ENCODE data around the gene CNTNAP2. TPM values are rescaled to one million over a fixed set of nuclear protein-coding genes. Genes with fewer than 3 reads are reported as not detected.

The CNTNAP2 gene
- total and polyA plus RNA-seq, 3 donors from 2014 or later = 4.3 to 6.1 (median 4.4) TPM

- Histone ChIP-seq H3K27ac (no peak overlapping the region), H3K9me3 (no peaks in the 10 kb centered on the region), H3K27me3 (no peaks in the 10 kb centered on the region), H3K4me1 (no peaks in the 10 kb centered on the region), H3K4me3 (no peak overlapping the region), H3K36me3 (ENCODE audit: low read depth, missing control alignments) (no peaks in the 10 kb centered on the region)
- no peak for DNase-seq
- TF ChIP-seq, protein P1, sequence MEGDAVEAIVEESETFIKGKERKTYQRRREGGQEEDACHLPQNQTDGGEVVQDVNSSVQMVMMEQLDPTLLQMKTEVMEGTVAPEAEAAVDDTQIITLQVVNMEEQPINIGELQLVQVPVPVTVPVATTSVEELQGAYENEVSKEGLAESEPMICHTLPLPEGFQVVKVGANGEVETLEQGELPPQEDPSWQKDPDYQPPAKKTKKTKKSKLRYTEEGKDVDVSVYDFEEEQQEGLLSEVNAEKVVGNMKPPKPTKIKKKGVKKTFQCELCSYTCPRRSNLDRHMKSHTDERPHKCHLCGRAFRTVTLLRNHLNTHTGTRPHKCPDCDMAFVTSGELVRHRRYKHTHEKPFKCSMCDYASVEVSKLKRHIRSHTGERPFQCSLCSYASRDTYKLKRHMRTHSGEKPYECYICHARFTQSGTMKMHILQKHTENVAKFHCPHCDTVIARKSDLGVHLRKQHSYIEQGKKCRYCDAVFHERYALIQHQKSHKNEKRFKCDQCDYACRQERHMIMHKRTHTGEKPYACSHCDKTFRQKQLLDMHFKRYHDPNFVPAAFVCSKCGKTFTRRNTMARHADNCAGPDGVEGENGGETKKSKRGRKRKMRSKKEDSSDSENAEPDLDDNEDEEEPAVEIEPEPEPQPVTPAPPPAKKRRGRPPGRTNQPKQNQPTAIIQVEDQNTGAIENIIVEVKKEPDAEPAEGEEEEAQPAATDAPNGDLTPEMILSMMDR (IDR thresholded peaks at IDR 0.05) = no peak
- no peak for TF ChIP-seq POLR2A (IDR thresholded peaks at IDR 0.05)
- intact Hi-C loops (cut with DNase I; ENCODE audit: low total_unique reads) = no loop called here
- 89 to 96% methylated on average over 3 of the region's 3 CpGs for WGBS, 2 donors
Measured at GRCh38 chr7:148336411-148336810, 2219.8 kb downstream of the CNTNAP2 start.

- intact Hi-C loops (cut with DNase I; ENCODE audit: low total_unique reads) = no loop called here
- Histone ChIP-seq H3K27ac (no peak overlapping the region), H3K27me3 (no peaks in the 10 kb centered on the region), H3K9me3 (no peaks in the 10 kb centered on the region), H3K4me1 (no peaks in the 10 kb centered on the region), H3K36me3 (ENCODE audit: low read depth, missing control alignments) (no peaks in the 10 kb centered on the region), H3K4me3 (no peak overlapping the region)
- WGBS, 2 donors = 54 to 70% methylated on average over 11 of the region's 11 CpGs
- no peak for TF ChIP-seq POLR2A (IDR thresholded peaks at IDR 0.05)
- TF ChIP-seq, protein P1 (IDR thresholded peaks at IDR 0.05) = no peak
- no peak for DNase-seq
Measured at GRCh38 chr7:148337246-148337965, 2220.8 kb downstream of the CNTNAP2 start.

- Histone ChIP-seq H3K36me3 (ENCODE audit: low read depth, missing control alignments) (no peaks in the 10 kb centered on the region), H3K27me3 (no peaks in the 10 kb centered on the region), H3K4me3 (no peak overlapping the region), H3K4me1 (no peaks in the 10 kb centered on the region), H3K9me3 (no peaks in the 10 kb centered on the region), H3K27ac (no peak overlapping the region)
- WGBS, 2 donors = 32 to 36% methylated on average over 5 of the region's 5 CpGs
- TF ChIP-seq POLR2A (IDR thresholded peaks at IDR 0.05) = no peak
- DNase-seq = no peak
- intact Hi-C loops (cut with DNase I; ENCODE audit: low total_unique reads) = no loop called here
Measured at GRCh38 chr7:148337995-148338747, 2221.6 kb downstream of the CNTNAP2 start.

GRCh38 chr7:148340438-148341280, 2224.1 kb downstream of the CNTNAP2 start:
- DNase-seq = no peak
- WGBS, 2 donors = 77% methylated on average over 15 of the region's 15 CpGs
- H3K9me3 ChIP-seq = no peaks in the 10 kb centered on the region
- no peak overlapping the region for H3K4me3 ChIP-seq
- no peaks in the 10 kb centered on the region for H3K27me3 ChIP-seq
- H3K36me3 ChIP-seq (ENCODE audit: low read depth, missing control alignments) = no peaks in the 10 kb centered on the region
- no peak overlapping the region for H3K27ac ChIP-seq
- no peaks in the 10 kb centered on the region for H3K4me1 ChIP-seq
- TF ChIP-seq POLR2A (IDR thresholded peaks at IDR 0.05) = no peak
- TF ChIP-seq, protein P1 (IDR thresholded peaks at IDR 0.05) = no peak
- intact Hi-C loops (cut with DNase I; ENCODE audit: low total_unique reads) = no loop called here

DNA sequence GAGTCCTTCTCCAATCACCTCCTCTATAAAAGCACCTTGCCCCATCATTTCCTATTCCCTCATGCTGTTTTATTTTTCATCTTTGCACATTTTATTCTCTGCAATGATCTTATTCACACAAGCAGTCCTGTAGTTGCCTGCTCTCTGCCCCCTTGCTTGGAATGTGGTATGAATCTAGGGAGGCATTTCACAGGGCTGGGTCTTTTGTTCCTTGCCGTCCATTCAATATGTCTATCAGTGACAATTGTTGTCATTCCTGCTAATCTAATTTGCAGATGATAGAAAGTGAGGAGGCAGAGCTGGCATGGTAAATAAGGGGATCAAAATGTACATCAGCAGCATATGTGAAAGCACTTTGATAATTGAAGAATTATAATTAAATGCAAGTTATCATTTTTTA, 2227.8 kb downstream of the CNTNAP2 start:
- intact Hi-C loops (cut with DNase I; ENCODE audit: low total_unique reads) = no loop called here
- no peaks in the 10 kb centered on the region for H3K4me1 ChIP-seq
- no peaks in the 10 kb centered on the region for H3K9me3 ChIP-seq
- no peaks in the 10 kb centered on the region for H3K36me3 ChIP-seq (ENCODE audit: low read depth, missing control alignments)
- no peak for DNase-seq
- H3K4me3 ChIP-seq = no peak overlapping the region
- no peak overlapping the region for H3K27ac ChIP-seq
- WGBS, 2 donors = 64 to 78% methylated on average over 1 of the region's 1 CpG
- TF ChIP-seq, protein P1 (IDR thresholded peaks at IDR 0.05) = no peak
- no peak for TF ChIP-seq POLR2A (IDR thresholded peaks at IDR 0.05)
- no peaks in the 10 kb centered on the region for H3K27me3 ChIP-seq

Data from testis (tissue), 3 donors.